OCI-LY1 (cell line): ENCODE measurements around the gene COPE.

Experiments used
- CTCF ChIP-seq: fragments of 200-600 bp; sonication (generic), shearing (Covaris generic); IDR thresholded peaks from 2 replicates; pipeline ENCODE4 v1.5.1; 2017; ENCODE audit warnings: mild to moderate bottlenecking, antibody characterized with exemption, low read length, moderate library complexity, mixed read lengths
- EZH2 ChIP-seq: fragments of 200-600 bp; sonication (generic), shearing (Covaris generic); IDR thresholded peaks from 2 replicates; pipeline ENCODE4 v1.8.0; 2017; ENCODE audit warnings: borderline replicate concordance, mixed run types, mild to moderate bottlenecking, antibody characterized with exemption, low read length, moderate library complexity, mixed read lengths

DNA sequence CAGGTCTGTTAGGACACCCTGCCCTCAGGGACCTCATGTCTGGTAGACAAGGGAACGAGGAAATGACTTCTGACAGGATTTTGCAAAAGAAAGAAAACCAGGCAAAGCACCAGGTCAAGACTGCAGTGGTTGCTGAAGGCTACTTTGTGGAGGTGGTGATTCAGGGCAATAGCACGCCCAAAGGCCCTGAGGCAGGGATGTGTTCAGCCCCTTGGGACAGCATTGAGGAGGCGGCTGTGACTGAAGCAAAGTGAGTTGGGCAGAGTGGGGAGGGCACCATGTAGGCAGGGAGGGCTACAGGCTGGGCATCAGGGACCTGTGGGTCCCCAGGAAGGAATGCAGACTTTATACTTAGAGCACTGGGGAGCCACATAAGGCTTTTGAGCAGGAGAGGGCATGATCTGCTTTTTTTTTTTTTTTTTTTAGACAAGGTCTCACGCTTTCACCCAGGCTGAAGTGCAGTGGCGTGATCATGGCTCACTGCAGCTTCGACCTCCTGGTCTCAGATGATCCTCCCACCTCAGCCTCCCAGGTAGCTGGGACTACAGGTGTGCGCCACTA, 32.6 kb upstream of the COPE start:
- no peak for TF ChIP-seq CTCF
- no peak for TF ChIP-seq EZH2
